Stomach smooth muscle (tissue), 2 donors: ENCODE results near the gene GPX3.

ENCODE experiments used
- H3K27ac ChIP-seq: one replicate; pipeline ENCODE4 v1.7.0; 2013; ENCODE audit warnings: mild to moderate bottlenecking, low read length, inconsistent platforms
- H3K27me3 ChIP-seq, 2 donors: one replicate each; pipeline ENCODE4 v1.7.0; 2013; ENCODE audit warnings: low read length in 2 of 2; ENCODE audit not compliant: insufficient read depth in 2 of 2, control insufficient read depth in 1 of 2
- H3K36me3 ChIP-seq, 2 donors: one replicate each; pipeline ENCODE4 v1.7.0; 2013; ENCODE audit warnings: low read length in 2 of 2; ENCODE audit not compliant: control insufficient read depth in 2 of 2, insufficient read depth in 2 of 2
- H3K4me1 ChIP-seq: one replicate; pipeline ENCODE4 v1.7.0; 2013; ENCODE audit warnings: low read length; ENCODE audit not compliant: control insufficient read depth, insufficient read depth
- H3K4me3 ChIP-seq, 2 donors: one replicate each; pipeline ENCODE4 v1.7.0; 2013; ENCODE audit warnings: low read length in 2 of 2
- H3K9ac ChIP-seq, 2 donors: one replicate each; pipeline ENCODE4 v1.7.0; 2013; ENCODE audit warnings: low read length in 2 of 2, mild to moderate bottlenecking in 1 of 2
- H3K9me3 ChIP-seq, 2 donors: one replicate each; pipeline ENCODE4 v1.7.0; 2013; ENCODE audit warnings: low read length in 2 of 2; ENCODE audit not compliant: control insufficient read depth in 2 of 2
- donor health status: healthy.
- donor health status: Pancreatic carcinoma.

The GPX3 gene

GRCh38 chr5:151014680-151015343 is 5.6 kb upstream of the GPX3 start:
- Histone ChIP-seq H3K4me3 (no peak overlapping the region), H3K27me3 (no peaks in the 10 kb centered on the region), H3K9me3 (no peaks in the 10 kb centered on the region), H3K36me3 (no peaks in the 10 kb centered on the region), H3K4me1 (peaks cover 3% of the 10 kb centered on the region), H3K9ac (no peak overlapping the region), H3K27ac (no peak overlapping the region)

GRCh38 chr5:151015974-151016587 is 4.3 kb upstream of the GPX3 start:
- Histone ChIP-seq H3K4me3 (no peak overlapping the region), H3K9ac (no peak overlapping the region), H3K27me3 (no peaks in the 10 kb centered on the region), H3K4me1 (peaks cover 15% of the 10 kb centered on the region), H3K36me3 (no peaks in the 10 kb centered on the region), H3K27ac (no peak overlapping the region), H3K9me3 (no peaks in the 10 kb centered on the region)

GRCh38 chr5:151016700-151017099 is 3.7 kb upstream of the GPX3 start:
- peaks cover 19% of the 10 kb centered on the region for H3K4me1 ChIP-seq
- H3K9ac ChIP-seq, result no peak overlapping the region
- no peaks in the 10 kb centered on the region for H3K27me3 ChIP-seq
- H3K36me3 ChIP-seq, result no peaks in the 10 kb centered on the region
- H3K9me3 ChIP-seq, result no peaks in the 10 kb centered on the region
- no peak overlapping the region for H3K27ac ChIP-seq
- no peak overlapping the region for H3K4me3 ChIP-seq

- peaks cover 26% of the 10 kb centered on the region for H3K4me1 ChIP-seq
- H3K36me3 ChIP-seq, result no peaks in the 10 kb centered on the region
- no peaks in the 10 kb centered on the region for H3K27me3 ChIP-seq
- H3K9ac ChIP-seq, result no peak overlapping the region
- H3K4me3 ChIP-seq, result no peak overlapping the region
- no peaks in the 10 kb centered on the region for H3K9me3 ChIP-seq
- H3K27ac ChIP-seq, result no peak overlapping the region
Measured at GRCh38 chr5:151017897-151018296, 2.5 kb upstream of the GPX3 start.

- Histone ChIP-seq H3K9ac (no peak overlapping the region), H3K4me1 (peaks cover 33% of the 10 kb centered on the region), H3K27ac (no peak overlapping the region), H3K27me3 (no peaks in the 10 kb centered on the region), H3K9me3 (no peaks in the 10 kb centered on the region), H3K4me3 (no peak overlapping the region), H3K36me3 (no peaks in the 10 kb centered on the region)
Measured at GRCh38 chr5:151018846-151019245, 1.5 kb upstream of the GPX3 start.

GRCh38 chr5:151019331-151019730 is 1.1 kb upstream of the GPX3 start:
- H3K27me3 ChIP-seq, result no peaks in the 10 kb centered on the region
- peaks cover 38% of the 10 kb centered on the region for H3K4me1 ChIP-seq
- no peak overlapping the region for H3K9ac ChIP-seq
- H3K36me3 ChIP-seq, result no peaks in the 10 kb centered on the region
- H3K4me3 ChIP-seq, result no peak overlapping the region
- no peaks in the 10 kb centered on the region for H3K9me3 ChIP-seq
- no peak overlapping the region for H3K27ac ChIP-seq

- H3K4me3 ChIP-seq, result peak overlapping the region in 1 of 2 donors; percentile 83
- peak overlapping the region in 1 of 2 donors; percentile 64 for H3K9ac ChIP-seq
- peaks cover 51% of the 10 kb centered on the region for H3K4me1 ChIP-seq
- H3K27ac ChIP-seq, result peak overlapping the region; percentile 41
- peaks cover under 1 to 9% of the 10 kb centered on the region in 2 donors for H3K36me3 ChIP-seq
- no peaks in the 10 kb centered on the region for H3K27me3 ChIP-seq
- H3K9me3 ChIP-seq, result no peaks in the 10 kb centered on the region
Measured at GRCh38 chr5:151021746-151022145, 1.4 kb downstream of the GPX3 start.

- H3K9me3 ChIP-seq, result no peaks in the 10 kb centered on the region
- H3K9ac ChIP-seq, result no peak overlapping the region
- H3K36me3 ChIP-seq, result peaks cover 9 to 15% of the 10 kb centered on the region in 2 donors
- peak overlapping the region; percentile 41 for H3K27ac ChIP-seq
- H3K27me3 ChIP-seq, result no peaks in the 10 kb centered on the region
- peaks cover 54% of the 10 kb centered on the region for H3K4me1 ChIP-seq
- H3K4me3 ChIP-seq, result peak overlapping the region in 1 of 2 donors; percentile 83
Measured at GRCh38 chr5:151022511-151023018, 2.2 kb downstream of the GPX3 start.

- H3K9me3 ChIP-seq, result no peaks in the 10 kb centered on the region
- peak overlapping the region in 1 of 2 donors; percentile 44 for H3K4me3 ChIP-seq
- H3K27me3 ChIP-seq, result no peaks in the 10 kb centered on the region
- no peak overlapping the region for H3K9ac ChIP-seq
- H3K27ac ChIP-seq, result peak overlapping the region; percentile 41
- peaks cover 58% of the 10 kb centered on the region for H3K4me1 ChIP-seq
- H3K36me3 ChIP-seq, result peaks cover 14 to 18% of the 10 kb centered on the region in 2 donors
Measured at GRCh38 chr5:151023047-151023615, 2.7 kb downstream of the GPX3 start.

- H3K36me3 ChIP-seq, result peaks cover 16 to 23% of the 10 kb centered on the region in 2 donors
- H3K4me3 ChIP-seq, result peak overlapping the region in 1 of 2 donors; percentile 44
- H3K27ac ChIP-seq, result peak overlapping the region; percentile 41
- H3K4me1 ChIP-seq, result peaks cover 59% of the 10 kb centered on the region
- no peak overlapping the region for H3K9ac ChIP-seq
- H3K27me3 ChIP-seq, result no peaks in the 10 kb centered on the region
- no peaks in the 10 kb centered on the region for H3K9me3 ChIP-seq
Measured at GRCh38 chr5:151023651-151024050, 3.3 kb downstream of the GPX3 start.
